SW 1271 (cell line): ENCODE measurements around the gene MKRN3.

Experiments
- DNase-seq, 2 experiments: peaks; one replicate each; lab custom pipeline; 2025; lab: John Stamatoyannopoulos, UW

MKRN3 gene

GRCh38 chr15:23565395-23566070 is at the start of gene MKRN3:
Gene MKRN3, plus strand, starts transcription at chr15:23565674. Its CDS starts 109 bp downstream, at chr15:23565783.
- no peak for DNase-seq

DNA sequence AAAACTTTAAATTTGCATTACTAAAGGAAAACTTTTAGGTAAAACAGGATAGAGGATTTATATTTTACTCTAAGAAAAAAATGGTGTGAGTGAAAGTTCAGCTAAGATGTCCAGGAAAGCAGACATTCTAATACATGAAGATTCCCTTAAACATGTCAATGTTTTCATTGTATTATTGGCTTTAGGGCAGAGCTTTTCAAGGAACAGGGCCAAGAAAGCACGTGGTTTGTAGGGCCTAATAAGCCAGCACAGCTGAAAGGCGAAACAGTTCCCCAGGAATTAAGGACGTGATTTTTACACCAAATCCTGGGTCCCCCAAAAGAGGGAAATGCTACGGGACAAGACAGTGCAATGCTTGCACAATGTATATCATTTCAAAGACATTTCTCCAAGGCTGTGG is 48.6 kb upstream of the MKRN3 start:
- no peak for DNase-seq

DNA sequence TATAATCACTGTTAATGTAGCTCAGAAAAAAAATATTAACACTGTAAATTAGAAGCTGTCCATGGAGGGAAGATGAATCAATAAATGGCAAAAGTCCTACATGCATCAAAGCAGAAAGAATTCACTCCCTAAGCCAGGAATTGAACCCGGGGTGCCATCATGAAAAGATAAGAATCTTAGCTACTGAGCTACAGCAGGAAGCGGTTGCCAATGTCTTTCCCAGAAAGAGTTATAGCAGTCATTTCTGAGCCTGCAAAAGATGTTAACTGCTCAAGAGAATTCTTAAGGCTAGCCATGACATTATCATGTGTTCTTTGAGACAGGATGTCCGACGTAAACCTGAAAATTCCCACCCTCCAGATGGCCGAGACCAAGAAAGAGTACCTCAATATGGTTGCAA is 47.4 kb upstream of the MKRN3 start:
- DNase-seq = no peak

- DNase-seq = no peak
Observed at GRCh38 chr15:23524816-23525215, 40.7 kb upstream of the MKRN3 start.

DNA sequence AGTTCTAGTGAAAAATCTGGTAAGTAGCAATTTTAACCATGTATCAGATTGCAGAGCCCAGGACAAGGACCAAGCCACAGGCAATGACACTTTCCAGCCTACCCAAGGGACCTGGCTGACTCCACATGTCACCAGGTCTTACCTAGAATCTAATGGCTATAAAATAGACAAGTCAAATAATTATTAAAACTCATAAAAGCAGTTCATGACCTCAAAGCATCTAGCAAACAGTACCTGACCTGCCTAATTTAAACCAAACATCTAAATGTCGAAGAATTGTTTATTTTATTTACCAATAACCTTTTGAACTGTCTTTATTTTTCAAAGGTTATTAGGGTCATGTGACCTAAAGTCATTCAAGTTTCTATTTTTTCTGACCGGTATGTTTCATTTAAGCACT is 35.6 kb upstream of the MKRN3 start:
- no peak for DNase-seq

- no peak for DNase-seq
Observed at GRCh38 chr15:23532024-23532423, 33.5 kb upstream of the MKRN3 start.

DNA sequence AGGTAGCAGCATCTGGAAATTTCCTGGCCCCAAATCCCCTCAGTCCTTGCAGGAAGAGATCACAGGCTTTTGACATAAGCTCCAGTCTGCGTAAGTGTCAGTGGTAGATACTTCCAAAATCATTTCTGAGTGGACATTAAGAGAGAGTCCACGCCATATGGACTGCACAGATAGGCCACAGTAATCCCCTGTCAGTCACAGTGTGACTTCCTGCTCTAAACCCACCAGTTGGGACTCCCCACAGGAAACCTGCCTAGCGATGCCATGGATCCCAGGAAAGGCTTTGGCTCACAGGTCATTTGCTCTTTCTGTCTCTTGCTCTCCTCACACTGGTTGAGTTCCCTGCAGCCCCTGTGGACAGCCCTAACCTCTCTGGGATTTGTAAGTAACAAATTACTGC is 28.8 kb upstream of the MKRN3 start:
- DNase-seq = no peak

GRCh38 chr15:23538648-23539047 is 26.8 kb upstream of the MKRN3 start:
- DNase-seq = no peak

GRCh38 chr15:23539892-23540291 is 25.6 kb upstream of the MKRN3 start:
- no peak for DNase-seq

DNA sequence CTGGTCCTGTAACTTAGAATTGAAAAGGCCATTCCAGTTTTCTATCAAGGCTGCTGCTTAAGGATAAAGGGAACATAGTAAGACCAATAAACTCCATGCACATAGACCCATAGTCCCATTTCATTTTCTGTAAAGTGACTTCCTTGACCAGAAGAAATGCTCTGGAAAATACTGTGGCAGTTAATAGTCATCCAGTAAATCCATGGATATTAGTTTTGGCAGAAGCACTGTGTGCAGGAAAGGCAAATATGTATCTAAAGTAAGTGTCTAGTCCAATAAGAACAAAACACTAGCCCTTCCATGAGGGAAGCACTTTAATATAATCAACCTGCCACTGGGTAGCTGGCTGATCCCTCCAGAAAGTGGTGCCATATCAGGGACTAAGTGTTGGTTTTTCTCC is 19.3 kb upstream of the MKRN3 start:
- DNase-seq = no peak

DNA sequence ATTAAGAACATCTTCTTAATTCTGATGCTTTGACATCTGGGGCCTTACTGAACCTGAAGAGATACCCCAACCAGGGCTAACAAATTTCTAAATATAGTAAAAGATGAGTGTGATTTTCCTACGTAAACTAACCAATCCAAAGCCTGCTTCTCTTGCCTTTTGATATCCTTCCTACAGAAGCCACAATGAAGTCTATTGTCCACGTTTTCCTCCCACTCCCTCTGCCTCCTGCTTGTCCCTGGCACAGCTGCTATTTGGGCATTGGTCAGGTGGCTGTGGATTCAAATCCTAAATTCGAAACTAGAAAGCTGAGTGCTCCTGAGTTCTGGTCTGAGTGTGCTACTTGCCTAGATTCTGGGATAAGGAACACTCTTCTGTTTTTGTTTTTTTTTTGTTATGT is 17.4 kb upstream of the MKRN3 start:
- DNase-seq = no peak

DNA sequence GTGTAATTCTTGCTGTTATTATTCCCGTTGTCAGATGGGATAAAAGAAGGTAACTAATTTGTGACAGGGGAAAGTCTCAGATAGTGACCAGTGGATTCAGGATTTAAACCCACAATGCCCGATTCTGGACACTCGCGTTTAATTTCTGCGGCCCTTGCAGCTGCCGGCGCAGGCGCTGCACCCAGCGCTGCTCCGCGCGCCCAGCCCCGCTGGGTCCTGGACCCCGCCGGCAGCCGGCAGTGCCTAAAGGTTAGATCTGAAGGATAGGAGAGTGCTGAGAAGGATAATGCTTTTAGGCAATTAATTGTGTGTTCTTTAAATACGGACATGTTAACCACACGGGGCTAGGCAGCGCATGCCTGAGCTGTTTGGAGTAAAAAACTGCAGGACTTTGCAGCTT is 3.6 kb upstream of the MKRN3 start:
- no peak for DNase-seq

- DNase-seq = no peak
Observed at GRCh38 chr15:23564821-23565394, 566 bp upstream of the MKRN3 start.

DNA sequence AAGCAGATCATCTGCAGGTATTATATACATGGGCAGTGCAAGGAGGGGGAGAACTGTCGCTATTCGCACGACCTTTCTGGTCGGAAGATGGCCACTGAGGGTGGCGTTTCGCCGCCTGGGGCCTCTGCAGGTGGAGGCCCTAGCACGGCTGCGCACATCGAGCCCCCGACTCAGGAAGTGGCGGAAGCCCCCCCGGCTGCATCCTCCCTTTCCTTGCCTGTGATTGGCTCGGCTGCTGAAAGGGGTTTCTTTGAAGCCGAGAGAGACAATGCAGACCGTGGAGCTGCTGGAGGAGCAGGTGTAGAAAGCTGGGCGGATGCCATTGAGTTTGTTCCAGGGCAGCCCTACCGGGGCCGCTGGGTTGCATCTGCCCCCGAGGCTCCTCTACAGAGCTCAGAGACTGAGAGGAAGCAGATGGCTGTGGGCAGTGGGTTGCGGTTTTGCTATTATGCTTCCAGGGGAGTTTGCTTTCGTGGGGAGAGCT is 639 bp downstream of the MKRN3 start:
- no peak for DNase-seq

DNA sequence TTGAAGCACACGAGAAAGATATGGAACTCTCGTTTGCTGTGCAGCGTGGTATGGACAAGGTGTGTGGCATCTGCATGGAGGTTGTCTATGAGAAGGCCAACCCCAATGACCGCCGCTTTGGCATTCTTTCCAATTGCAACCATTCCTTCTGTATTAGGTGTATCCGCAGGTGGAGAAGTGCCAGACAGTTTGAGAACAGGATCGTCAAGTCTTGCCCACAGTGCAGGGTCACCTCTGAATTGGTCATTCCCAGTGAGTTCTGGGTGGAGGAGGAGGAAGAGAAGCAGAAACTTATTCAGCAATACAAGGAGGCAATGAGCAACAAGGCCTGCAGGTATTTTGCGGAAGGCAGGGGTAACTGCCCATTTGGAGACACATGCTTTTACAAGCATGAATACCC is 1.2 kb downstream of the MKRN3 start:
- DNase-seq = no peak

DNA sequence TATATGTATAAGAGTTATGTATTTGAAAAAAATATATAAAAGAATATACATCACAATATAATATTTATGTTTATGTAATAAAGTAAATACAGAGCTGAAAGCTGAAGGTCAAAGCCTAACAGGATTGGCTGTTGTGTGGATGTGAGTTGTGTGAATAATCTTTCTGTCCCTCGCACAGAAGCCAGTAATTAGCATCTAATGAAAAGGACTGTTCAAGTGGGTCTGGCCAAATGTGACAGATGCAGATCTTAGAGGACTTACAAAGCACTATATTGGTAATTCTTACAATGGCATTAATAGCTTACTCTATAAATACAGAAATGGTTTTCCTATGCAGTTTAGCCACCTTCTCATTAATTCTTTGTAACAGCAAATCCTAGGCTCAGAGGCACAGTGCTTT is 2.4 kb downstream of the MKRN3 start:
- DNase-seq = no peak

- DNase-seq = no peak
Observed at GRCh38 chr15:23569151-23569925, 3.9 kb downstream of the MKRN3 start.

- DNase-seq = no peak
Observed at GRCh38 chr15:23570486-23570885, 5.0 kb downstream of the MKRN3 start.

DNA sequence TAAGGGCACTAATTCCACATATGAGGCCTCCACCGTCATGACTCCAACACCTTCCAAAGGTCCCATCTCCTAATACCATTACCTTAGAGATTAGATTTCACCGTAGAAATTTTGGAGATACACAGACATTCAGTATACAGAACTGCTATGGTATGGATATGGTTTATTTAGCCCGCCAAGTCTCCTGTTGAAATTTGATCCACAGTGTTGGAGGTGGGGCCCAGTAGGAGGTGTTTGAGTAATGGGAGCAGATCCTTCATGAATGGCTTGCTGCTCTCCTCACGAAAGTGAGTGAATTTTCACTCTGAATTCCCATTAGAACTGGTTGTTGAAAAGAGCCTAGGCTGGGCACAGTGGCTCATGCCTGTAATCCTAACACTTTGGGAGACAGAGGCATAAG is 7.4 kb downstream of the MKRN3 start:
- DNase-seq = no peak

DNA sequence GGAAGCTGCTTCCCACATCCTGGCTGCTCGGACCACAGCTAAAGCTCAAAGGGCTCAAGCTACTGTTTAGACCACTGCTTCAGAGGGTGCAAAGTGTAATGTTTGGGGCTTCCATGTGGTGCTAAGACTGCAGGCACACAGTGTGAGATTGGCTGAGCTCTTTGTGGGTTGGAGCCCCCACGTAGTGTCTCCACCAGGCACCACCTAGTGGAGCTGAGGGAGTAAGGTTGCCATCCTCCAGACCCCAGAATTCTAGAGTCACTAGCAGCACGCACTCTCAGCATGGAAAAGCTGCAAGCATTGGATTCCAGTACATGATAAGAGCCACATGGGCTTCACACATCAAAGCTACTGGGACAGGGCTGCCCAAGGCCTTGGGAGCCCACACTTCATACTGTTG is 9.3 kb downstream of the MKRN3 start:
- DNase-seq = no peak

DNA sequence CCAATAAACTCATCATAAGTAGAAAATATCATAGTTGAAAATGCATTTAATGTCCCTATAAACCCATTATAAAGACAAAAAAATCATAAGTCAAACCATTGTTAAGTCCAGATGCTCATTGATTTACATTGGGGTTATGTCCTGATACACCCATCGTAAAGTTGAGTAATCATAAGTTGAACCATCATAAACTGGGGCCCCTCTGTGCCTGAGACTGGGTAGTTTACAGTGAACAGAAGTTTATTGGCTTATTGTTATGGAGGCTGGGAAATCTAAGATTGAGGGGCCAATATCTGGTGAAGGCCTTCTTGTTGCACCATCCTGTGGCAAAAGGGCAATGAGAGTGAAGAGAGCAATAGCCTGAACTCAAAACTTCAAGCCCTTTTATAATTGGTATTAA is 10.6 kb downstream of the MKRN3 start:
- DNase-seq = no peak

DNA sequence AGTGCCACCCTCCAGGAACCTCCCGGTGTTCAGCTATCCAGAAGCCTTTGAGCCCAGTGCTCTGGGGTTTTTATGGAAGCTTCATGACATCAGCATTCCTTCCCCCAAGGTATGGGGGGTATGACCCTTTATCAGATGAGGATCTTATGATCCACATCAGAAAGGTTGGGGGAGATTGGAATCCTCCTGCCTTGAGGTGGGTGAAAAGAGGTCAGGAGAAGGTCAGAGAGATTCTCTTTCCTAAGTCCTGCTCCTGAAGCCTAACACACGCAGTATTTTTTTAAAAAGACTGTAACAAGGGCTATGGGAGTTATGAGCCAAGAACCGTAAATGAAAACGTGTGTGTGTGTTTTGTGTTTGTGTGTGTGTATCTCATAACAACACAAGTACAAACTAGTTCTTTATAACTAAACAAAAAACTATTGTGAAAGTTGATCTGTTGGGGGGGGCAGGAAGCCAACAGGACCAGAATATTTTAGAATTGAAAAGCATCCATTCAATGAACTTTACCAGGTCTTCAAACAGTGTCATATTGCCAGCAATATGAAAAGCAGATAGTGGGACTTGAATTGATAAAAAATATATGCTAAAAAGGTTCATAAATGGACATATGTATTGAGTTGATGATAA is 13.2 kb downstream of the MKRN3 start:
- no peak for DNase-seq

DNA sequence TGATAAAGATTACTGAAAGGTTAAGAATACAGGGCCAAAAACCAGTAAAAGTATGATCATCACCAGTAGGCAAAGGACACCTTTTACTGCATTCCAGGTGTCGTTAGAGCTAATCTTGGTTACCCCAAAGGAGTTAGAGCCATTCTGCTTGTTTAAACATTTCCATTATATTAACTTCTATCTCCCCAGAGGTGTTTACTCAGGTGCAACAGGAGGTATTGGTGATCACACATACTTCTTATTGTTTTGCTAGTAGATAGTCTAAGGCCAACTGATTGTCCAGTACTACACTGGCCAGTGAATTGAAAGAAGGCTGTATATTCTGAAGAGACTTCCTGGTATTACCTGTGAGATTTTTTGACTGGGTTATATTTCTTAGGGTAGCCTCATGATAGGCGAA is 22.8 kb downstream of the MKRN3 start:
- no peak for DNase-seq
